GM12878 (cell line): Measurements from ENCODE around the gene TAPT1. TPM values are rescaled to one million over a fixed set of nuclear protein-coding genes. Genes with fewer than 3 reads are reported as not detected.

ENCODE experiments used
- ATAC-seq: fragments of 200-7000 bp; cut with Tn5 transposase; 3 replicates; pipeline ENCODE4 v1.9.1; 2020; ENCODE audit warnings: mild to moderate bottlenecking, moderate library complexity
- BruUV-seq: library from RNA; stranded (reverse); fragments of 400-500 nt; replicated peaks from 2 replicates; lab custom pipeline; 2021; lab: Mats Ljungman, UMichigan
- CTCF ChIA-PET: fragments of 300-600 bp; sonication (Branson Sonifier 250); formaldehyde crosslinking; extraction: SDS; loops from one replicate; lab custom pipeline; 2021; ENCODE audit warnings: inconsistent platforms; lab: Yijun Ruan, JAX
- POLR2A ChIA-PET: fragments of 350-600 bp; formaldehyde crosslinking; extraction: SDS; loops from one replicate; lab custom pipeline; 2021; ENCODE audit warnings: inconsistent platforms; lab: Charles Lee
- RAD21 ChIA-PET: fragments of 300-600 bp; sonication (Branson Sonifier 250); formaldehyde crosslinking; loops from one replicate; lab custom pipeline; 2023; ENCODE audit warnings: antibody characterized with exemption; ENCODE audit not compliant: unreplicated experiment; lab: Charles Lee
- SMC1A ChIA-PET: fragments of 300-600 bp; sonication (Branson Sonifier 250); formaldehyde crosslinking; loops from one replicate; lab custom pipeline; 2023; ENCODE audit not compliant: unreplicated experiment, uncharacterized antibody; lab: Charles Lee
- DNase-seq: peaks from one replicate; pipeline ENCODE4 v3.0.0-alpha.2; 2011; ENCODE audit warnings: low read depth, low spot score
- FAIRE-seq: peaks from 3 replicates; lab custom pipeline; 2011; peaks lifted over from hg19 to GRCh38; lab: Jason Lieb, UNC
- H2AFZ ChIP-seq: 2 replicates; pipeline ENCODE4 v1.6.0; 2011; ENCODE audit warnings: low read depth, low read length, control low read depth; ENCODE audit not compliant: control insufficient read depth
- H3K27ac ChIP-seq: 2 replicates; pipeline ENCODE4 v1.5.1; 2011; ENCODE audit warnings: control low read depth; ENCODE audit not compliant: control insufficient read depth, insufficient read depth
- H3K27me3 ChIP-seq, 2 experiments: replicated peaks in 1 of 2; 2 replicates each; pipeline versions ENCODE4 v1.6.0 to v1.6.1; 2011; ENCODE audit warnings: low read length in 1 of 2; ENCODE audit not compliant: control insufficient read depth in 2 of 2, insufficient read depth in 2 of 2
- H3K36me3 ChIP-seq, 2 experiments: 2 replicates each; pipeline ENCODE4 v1.5.1; 2011; ENCODE audit warnings: low read length in 1 of 2; ENCODE audit not compliant: control insufficient read depth in 2 of 2, insufficient read depth in 2 of 2
- H3K4me1 ChIP-seq: 2 replicates; pipeline ENCODE4 v1.6.1; 2011; ENCODE audit warnings: mild to moderate bottlenecking, low read length, moderate library complexity, mixed read lengths; ENCODE audit not compliant: control insufficient read depth, insufficient read depth
- H3K4me2 ChIP-seq: 2 replicates; pipeline ENCODE4 v1.6.0; 2011; ENCODE audit warnings: control low read depth; ENCODE audit not compliant: control insufficient read depth, insufficient read depth
- H3K4me3 ChIP-seq: fragments of 200-600 bp; sonication (generic); 2 replicates; pipeline ENCODE4 v1.5.1; 2016
- H3K79me2 ChIP-seq: 2 replicates; pipeline ENCODE4 v1.6.0; 2011; ENCODE audit warnings: low read length; ENCODE audit not compliant: control insufficient read depth, insufficient read depth
- H3K9ac ChIP-seq: 2 replicates; pipeline ENCODE4 v1.8.0; 2011; ENCODE audit warnings: low read length, control low read depth, mixed read lengths; ENCODE audit not compliant: control insufficient read depth, insufficient read depth
- H3K9me3 ChIP-seq: replicated peaks from 3 replicates; pipeline ENCODE4 v1.5.1; 2011; ENCODE audit warnings: mild to moderate bottlenecking, low read length; ENCODE audit not compliant: control insufficient read depth, insufficient read depth
- H4K20me1 ChIP-seq: 2 replicates; pipeline ENCODE4 v1.6.0; 2011; ENCODE audit not compliant: control insufficient read depth, insufficient read depth
- CHD1 ChIP-seq: IDR thresholded peaks from 2 replicates; pipeline ENCODE4 v1.6.1; 2012; ENCODE audit warnings: low read depth, low read length, improper control_type of control experiment
- FOXK2 ChIP-seq: fragments of 450-650 bp; IDR thresholded peaks from 2 replicates; pipeline ENCODE4 v1.6.1; 2017; ENCODE audit warnings: mild to moderate bottlenecking, moderate library complexity
- MTA2 ChIP-seq: fragments of 450-650 bp; IDR thresholded peaks from 2 replicates; pipeline ENCODE4 v1.6.1; 2016; ENCODE audit warnings: low read depth, mild to moderate bottlenecking, moderate library complexity
- NBN ChIP-seq: fragments of 450-650 bp; IDR thresholded peaks from 2 replicates; pipeline ENCODE4 v1.6.1; 2016
- NR2C2 ChIP-seq: IDR thresholded peaks from 2 replicates; pipeline ENCODE4 v1.6.1; 2011; ENCODE audit warnings: borderline replicate concordance, low read depth; ENCODE audit not compliant: control insufficient read depth, insufficient read length
- RFX5 ChIP-seq: IDR thresholded peaks from 2 replicates; pipeline ENCODE4 v1.6.1; 2011; ENCODE audit warnings: low read depth, low read length, improper control_type of control experiment
- SUZ12 ChIP-seq: fragments of 200-600 bp; sonication (generic); IDR thresholded peaks from one replicate; pipeline ENCODE4 v1.6.1; 2018; ENCODE audit warnings: antibody characterized with exemption, mild to moderate bottlenecking; ENCODE audit not compliant: unreplicated experiment
- TARDBP ChIP-seq: IDR thresholded peaks from 2 replicates; pipeline ENCODE4 v1.6.1; 2016; ENCODE audit warnings: borderline replicate concordance
- WGBS: methylation state at CpG from one replicate; pipeline ENCODE4 v1.1.6; 2016; ENCODE audit warnings: low lambda C conversion rate; ENCODE audit not compliant: insufficient replicate concordance, insufficient coverage; ENCODE audit errors: missing lambda C conversion rate; 5-methylcytosine and 5-hydroxymethylcytosine counted together
- in situ Hi-C: fragments of 300-500 bp; cut with MboI; formaldehyde crosslinking; loops from 9 replicates; pipeline ENCODE4 v1.14.3; 2018; ENCODE audit warnings: mixed read lengths
- intact Hi-C: fragments of 100-400 bp; cut with micrococcal nuclease; formaldehyde crosslinking; loops from one replicate; pipeline ENCODE4 v1.14.2; 2022; ENCODE audit not compliant: unreplicated experiment
- polyA plus RNA-seq, 11 experiments: library from polyadenylated mRNA; depleted of rRNA in 4 of 11; unstranded in 6 of 11; stranded (reverse) in 5 of 11; fragments of >200 nt; fragmentation: Nextera tagmentation in 4 of 11; fragmentation: Illumina TruSeq in 1 of 11; extraction: Ambion mirVana in 4 of 11; extraction: Trizol in 1 of 11; gene quantifications; 1 replicate in 1 of 11; 2 replicates in 10 of 11; pipeline versions ENCODE4 v1.2.1 to v1.2.3, GENCODE V29; 2011 to 2016; ENCODE audit warnings: inconsistent platforms in 2 of 11, missing spikeins in 2 of 11, low read depth in 1 of 11
- total RNA-seq, 4 experiments: library from RNA; depleted of rRNA in 3 of 4; stranded (reverse); fragments of >200 nt in 3 of 4; fragmentation: Illumina TruSeq in 1 of 4; extraction: Trizol in 1 of 4; gene quantifications; 2 replicates each; pipeline versions ENCODE4 v1.2.1 to v1.2.3, GENCODE V29; 2013 to 2021
- TF ChIP-seq, protein P1 (sequence below): fragments of 450-650 bp; IDR thresholded peaks from 2 replicates; pipeline ENCODE4 v1.6.1; 2014; ENCODE audit warnings: mild to moderate bottlenecking
- TF ChIP-seq, protein P2 (sequence below): fragments of 450-650 bp; IDR thresholded peaks from 2 replicates; pipeline ENCODE4 v1.6.1; 2017; ENCODE audit warnings: mild to moderate bottlenecking, low read depth, inconsistent platforms; ENCODE audit not compliant: poor library complexity, severe bottlenecking
- TF ChIP-seq, protein P3 (sequence below): IDR thresholded peaks from 2 replicates; pipeline ENCODE4 v1.6.1; 2012; ENCODE audit warnings: improper control_type of control experiment, low read depth, low read length; ENCODE audit not compliant: insufficient replicate concordance

The TAPT1 gene
- total and polyA plus RNA-seq, 10 of the 15 experiments (the other 5 are each of a cell fraction or from before 2014, with no cell fraction given): 0.91 to 23.3 (median 9.5) TPM

DNA sequence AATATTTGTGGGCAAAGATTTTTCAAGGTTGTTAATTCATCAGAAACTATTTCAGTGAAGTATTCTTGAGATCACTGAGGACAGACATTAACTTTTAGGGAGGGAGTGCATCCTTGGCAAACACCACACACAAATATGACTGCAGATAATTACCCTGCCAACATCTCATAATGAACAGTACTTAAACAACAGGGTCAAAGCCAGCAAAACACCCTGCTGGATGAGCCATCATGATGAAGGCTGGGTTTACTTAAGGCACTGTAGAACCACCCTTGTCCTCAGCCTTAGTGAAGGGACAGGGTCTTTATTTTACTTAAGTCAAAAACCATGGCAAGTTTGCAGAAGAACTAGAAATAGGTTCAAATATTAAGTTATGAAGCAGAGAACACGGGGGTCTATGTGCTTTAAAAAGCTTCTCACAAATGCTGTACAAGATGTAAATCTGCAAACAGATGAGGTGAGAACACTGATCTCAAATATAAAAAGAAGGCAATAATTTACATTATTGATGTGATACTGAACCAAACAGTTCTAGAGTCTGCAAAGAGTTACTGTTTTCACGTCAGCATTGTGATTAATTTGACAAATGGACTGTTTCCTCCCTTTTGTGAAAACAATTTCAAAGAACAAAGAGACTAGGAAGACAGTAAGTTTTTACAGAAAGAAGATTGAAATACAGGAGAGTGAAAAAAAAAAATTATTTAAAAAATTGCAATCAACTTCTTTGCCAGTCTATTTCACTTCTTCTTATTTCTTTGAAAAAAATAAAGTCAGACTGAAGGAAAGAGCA is 28.2 kb downstream of the TAPT1 start:
- ChIA-PET RAD21 (interaction anchor here (1.1 to 2.1 kb wide), 2 partner anchors 8 to 66 kb away, joined by 4 to 7 read pairs; no protein-coding TSS in a partner anchor), POLR2A (no interaction called here), SMC1A (interaction anchor here (0.8 to 3.1 kb wide), 12 partner anchors 8 to 178 kb away, joined by 3 to 14 read pairs (median 5); no protein-coding TSS in a partner anchor), CTCF (interaction anchor here (0.6 to 5.9 kb wide), 20 partner anchors 9 to 527 kb away, joined by 3 to 78 read pairs (median 6); no protein-coding TSS in a partner anchor)
- no peaks in the 10 kb centered on the region for H3K9me3 ChIP-seq
- no TSS peak for BruUV-seq
- H4K20me1 ChIP-seq: no peaks in the 10 kb centered on the region
- H3K27me3 ChIP-seq: no peaks in the 10 kb centered on the region
- no peaks in the 10 kb centered on the region for H3K36me3 ChIP-seq
- ATAC-seq (no peak), DNase-seq (no peak), FAIRE-seq (no peak)
- in situ Hi-C loops (no loop called here), intact Hi-C loops (no loop called here)
- peaks cover 2% of the 10 kb centered on the region; the same call in 1 of the 2 replicates for H3K4me1 ChIP-seq
- no peak overlapping the region for H3K9ac ChIP-seq
- WGBS: 77% methylated on average over 2 of the region's 2 CpGs
- no peak overlapping the region for H3K27ac ChIP-seq
- TF ChIP-seq FOXK2 (no peak), CHD1 (no peak), MTA2 (no peak), NBN (no peak), TARDBP (no peak), NR2C2 (no peak), SUZ12 (no peak), RFX5 (no peak)
- TF ChIP-seq, protein P1, sequence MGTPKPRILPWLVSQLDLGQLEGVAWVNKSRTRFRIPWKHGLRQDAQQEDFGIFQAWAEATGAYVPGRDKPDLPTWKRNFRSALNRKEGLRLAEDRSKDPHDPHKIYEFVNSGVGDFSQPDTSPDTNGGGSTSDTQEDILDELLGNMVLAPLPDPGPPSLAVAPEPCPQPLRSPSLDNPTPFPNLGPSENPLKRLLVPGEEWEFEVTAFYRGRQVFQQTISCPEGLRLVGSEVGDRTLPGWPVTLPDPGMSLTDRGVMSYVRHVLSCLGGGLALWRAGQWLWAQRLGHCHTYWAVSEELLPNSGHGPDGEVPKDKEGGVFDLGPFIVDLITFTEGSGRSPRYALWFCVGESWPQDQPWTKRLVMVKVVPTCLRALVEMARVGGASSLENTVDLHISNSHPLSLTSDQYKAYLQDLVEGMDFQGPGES: no peak
- TF ChIP-seq, protein P2, sequence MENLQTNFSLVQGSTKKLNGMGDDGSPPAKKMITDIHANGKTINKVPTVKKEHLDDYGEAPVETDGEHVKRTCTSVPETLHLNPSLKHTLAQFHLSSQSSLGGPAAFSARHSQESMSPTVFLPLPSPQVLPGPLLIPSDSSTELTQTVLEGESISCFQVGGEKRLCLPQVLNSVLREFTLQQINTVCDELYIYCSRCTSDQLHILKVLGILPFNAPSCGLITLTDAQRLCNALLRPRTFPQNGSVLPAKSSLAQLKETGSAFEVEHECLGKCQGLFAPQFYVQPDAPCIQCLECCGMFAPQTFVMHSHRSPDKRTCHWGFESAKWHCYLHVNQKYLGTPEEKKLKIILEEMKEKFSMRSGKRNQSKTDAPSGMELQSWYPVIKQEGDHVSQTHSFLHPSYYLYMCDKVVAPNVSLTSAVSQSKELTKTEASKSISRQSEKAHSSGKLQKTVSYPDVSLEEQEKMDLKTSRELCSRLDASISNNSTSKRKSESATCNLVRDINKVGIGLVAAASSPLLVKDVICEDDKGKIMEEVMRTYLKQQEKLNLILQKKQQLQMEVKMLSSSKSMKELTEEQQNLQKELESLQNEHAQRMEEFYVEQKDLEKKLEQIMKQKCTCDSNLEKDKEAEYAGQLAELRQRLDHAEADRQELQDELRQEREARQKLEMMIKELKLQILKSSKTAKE: no peak
- TF ChIP-seq, protein P3, sequence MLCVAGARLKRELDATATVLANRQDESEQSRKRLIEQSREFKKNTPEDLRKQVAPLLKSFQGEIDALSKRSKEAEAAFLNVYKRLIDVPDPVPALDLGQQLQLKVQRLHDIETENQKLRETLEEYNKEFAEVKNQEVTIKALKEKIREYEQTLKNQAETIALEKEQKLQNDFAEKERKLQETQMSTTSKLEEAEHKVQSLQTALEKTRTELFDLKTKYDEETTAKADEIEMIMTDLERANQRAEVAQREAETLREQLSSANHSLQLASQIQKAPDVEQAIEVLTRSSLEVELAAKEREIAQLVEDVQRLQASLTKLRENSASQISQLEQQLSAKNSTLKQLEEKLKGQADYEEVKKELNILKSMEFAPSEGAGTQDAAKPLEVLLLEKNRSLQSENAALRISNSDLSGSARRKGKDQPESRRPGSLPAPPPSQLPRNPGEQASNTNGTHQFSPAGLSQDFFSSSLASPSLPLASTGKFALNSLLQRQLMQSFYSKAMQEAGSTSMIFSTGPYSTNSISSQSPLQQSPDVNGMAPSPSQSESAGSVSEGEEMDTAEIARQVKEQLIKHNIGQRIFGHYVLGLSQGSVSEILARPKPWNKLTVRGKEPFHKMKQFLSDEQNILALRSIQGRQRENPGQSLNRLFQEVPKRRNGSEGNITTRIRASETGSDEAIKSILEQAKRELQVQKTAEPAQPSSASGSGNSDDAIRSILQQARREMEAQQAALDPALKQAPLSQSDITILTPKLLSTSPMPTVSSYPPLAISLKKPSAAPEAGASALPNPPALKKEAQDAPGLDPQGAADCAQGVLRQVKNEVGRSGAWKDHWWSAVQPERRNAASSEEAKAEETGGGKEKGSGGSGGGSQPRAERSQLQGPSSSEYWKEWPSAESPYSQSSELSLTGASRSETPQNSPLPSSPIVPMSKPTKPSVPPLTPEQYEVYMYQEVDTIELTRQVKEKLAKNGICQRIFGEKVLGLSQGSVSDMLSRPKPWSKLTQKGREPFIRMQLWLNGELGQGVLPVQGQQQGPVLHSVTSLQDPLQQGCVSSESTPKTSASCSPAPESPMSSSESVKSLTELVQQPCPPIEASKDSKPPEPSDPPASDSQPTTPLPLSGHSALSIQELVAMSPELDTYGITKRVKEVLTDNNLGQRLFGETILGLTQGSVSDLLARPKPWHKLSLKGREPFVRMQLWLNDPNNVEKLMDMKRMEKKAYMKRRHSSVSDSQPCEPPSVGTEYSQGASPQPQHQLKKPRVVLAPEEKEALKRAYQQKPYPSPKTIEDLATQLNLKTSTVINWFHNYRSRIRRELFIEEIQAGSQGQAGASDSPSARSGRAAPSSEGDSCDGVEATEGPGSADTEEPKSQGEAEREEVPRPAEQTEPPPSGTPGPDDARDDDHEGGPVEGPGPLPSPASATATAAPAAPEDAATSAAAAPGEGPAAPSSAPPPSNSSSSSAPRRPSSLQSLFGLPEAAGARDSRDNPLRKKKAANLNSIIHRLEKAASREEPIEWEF: no peak
- H3K4me2 ChIP-seq: no peak overlapping the region
- H3K4me3 ChIP-seq: no peak overlapping the region
- H3K79me2 ChIP-seq: no peaks in the 10 kb centered on the region
- no peak overlapping the region for H2AFZ ChIP-seq
